GM12878 (cell line): Measurements from ENCODE around the gene TNFRSF1A. TPM values are rescaled to one million over a fixed set of nuclear protein-coding genes. Genes with fewer than 3 reads are reported as not detected.

ENCODE experiments used
- ATAC-seq: fragments of 200-7000 bp; cut with Tn5 transposase; 3 replicates; pipeline ENCODE4 v1.9.1; 2020; ENCODE audit warnings: mild to moderate bottlenecking, moderate library complexity
- BruUV-seq: library from RNA; stranded (reverse); fragments of 400-500 nt; replicated peaks from 2 replicates; lab custom pipeline; 2021; lab: Mats Ljungman, UMichigan
- CTCF ChIA-PET: fragments of 300-600 bp; sonication (Branson Sonifier 250); formaldehyde crosslinking; extraction: SDS; loops from one replicate; lab custom pipeline; 2021; ENCODE audit warnings: inconsistent platforms; lab: Yijun Ruan, JAX
- POLR2A ChIA-PET: fragments of 350-600 bp; formaldehyde crosslinking; extraction: SDS; loops from one replicate; lab custom pipeline; 2021; ENCODE audit warnings: inconsistent platforms; lab: Charles Lee
- RAD21 ChIA-PET: fragments of 300-600 bp; sonication (Branson Sonifier 250); formaldehyde crosslinking; loops from one replicate; lab custom pipeline; 2023; ENCODE audit warnings: antibody characterized with exemption; ENCODE audit not compliant: unreplicated experiment; lab: Charles Lee
- SMC1A ChIA-PET: fragments of 300-600 bp; sonication (Branson Sonifier 250); formaldehyde crosslinking; loops from one replicate; lab custom pipeline; 2023; ENCODE audit not compliant: unreplicated experiment, uncharacterized antibody; lab: Charles Lee
- DNase-seq: peaks from one replicate; pipeline ENCODE4 v3.0.0-alpha.2; 2011; ENCODE audit warnings: low read depth, low spot score
- FAIRE-seq: peaks from 3 replicates; lab custom pipeline; 2011; peaks lifted over from hg19 to GRCh38; lab: Jason Lieb, UNC
- H2AFZ ChIP-seq: 2 replicates; pipeline ENCODE4 v1.6.0; 2011; ENCODE audit warnings: low read depth, low read length, control low read depth; ENCODE audit not compliant: control insufficient read depth
- H3K27ac ChIP-seq: 2 replicates; pipeline ENCODE4 v1.5.1; 2011; ENCODE audit warnings: control low read depth; ENCODE audit not compliant: control insufficient read depth, insufficient read depth
- H3K27me3 ChIP-seq, 2 experiments: replicated peaks in 1 of 2; 2 replicates each; pipeline versions ENCODE4 v1.6.0 to v1.6.1; 2011; ENCODE audit warnings: low read length in 1 of 2; ENCODE audit not compliant: control insufficient read depth in 2 of 2, insufficient read depth in 2 of 2
- H3K36me3 ChIP-seq, 2 experiments: 2 replicates each; pipeline ENCODE4 v1.5.1; 2011; ENCODE audit warnings: low read length in 1 of 2; ENCODE audit not compliant: control insufficient read depth in 2 of 2, insufficient read depth in 2 of 2
- H3K4me1 ChIP-seq: 2 replicates; pipeline ENCODE4 v1.6.1; 2011; ENCODE audit warnings: mild to moderate bottlenecking, low read length, moderate library complexity, mixed read lengths; ENCODE audit not compliant: control insufficient read depth, insufficient read depth
- H3K4me2 ChIP-seq: 2 replicates; pipeline ENCODE4 v1.6.0; 2011; ENCODE audit warnings: control low read depth; ENCODE audit not compliant: control insufficient read depth, insufficient read depth
- H3K4me3 ChIP-seq: fragments of 200-600 bp; sonication (generic); 2 replicates; pipeline ENCODE4 v1.5.1; 2016
- H3K79me2 ChIP-seq: 2 replicates; pipeline ENCODE4 v1.6.0; 2011; ENCODE audit warnings: low read length; ENCODE audit not compliant: control insufficient read depth, insufficient read depth
- H3K9ac ChIP-seq: 2 replicates; pipeline ENCODE4 v1.8.0; 2011; ENCODE audit warnings: low read length, control low read depth, mixed read lengths; ENCODE audit not compliant: control insufficient read depth, insufficient read depth
- H3K9me3 ChIP-seq: replicated peaks from 3 replicates; pipeline ENCODE4 v1.5.1; 2011; ENCODE audit warnings: mild to moderate bottlenecking, low read length; ENCODE audit not compliant: control insufficient read depth, insufficient read depth
- H4K20me1 ChIP-seq: 2 replicates; pipeline ENCODE4 v1.6.0; 2011; ENCODE audit not compliant: control insufficient read depth, insufficient read depth
- E2F4 ChIP-seq: IDR thresholded peaks from 2 replicates; pipeline ENCODE4 v1.6.1; 2012; ENCODE audit warnings: low read depth, low read length, improper control_type of control experiment
- E2F8 ChIP-seq: fragments of 450-650 bp; IDR thresholded peaks from 2 replicates; pipeline ENCODE4 v1.6.1; 2018; ENCODE audit warnings: mild to moderate bottlenecking, low read depth, moderate library complexity; ENCODE audit not compliant: partially characterized antibody
- GABPA ChIP-seq: IDR thresholded peaks from 2 replicates; pipeline ENCODE4 v1.6.1; 2014; ENCODE audit warnings: antibody characterized with exemption, low read depth, mild to moderate bottlenecking, inconsistent platforms
- KDM1A ChIP-seq: fragments of 200-600 bp; sonication (generic); IDR thresholded peaks from 2 replicates; pipeline ENCODE4 v1.6.1; 2016; ENCODE audit warnings: borderline replicate concordance
- POU2F2 ChIP-seq: IDR thresholded peaks from 3 replicates; pipeline ENCODE4 v1.6.1; 2011; ENCODE audit warnings: low read depth, mild to moderate bottlenecking, low read length, borderline replicate concordance
- RAD51 ChIP-seq: fragments of 450-650 bp; IDR thresholded peaks from 2 replicates; pipeline ENCODE4 v1.6.1; 2016; ENCODE audit warnings: moderate library complexity, mild to moderate bottlenecking, inconsistent platforms
- RBBP5 ChIP-seq: fragments of 200-600 bp; sonication (generic); conservative IDR thresholded peaks from 2 replicates; pipeline ENCODE4 v1.6.1; 2016
- SIN3A ChIP-seq: IDR thresholded peaks from 2 replicates; pipeline ENCODE4 v1.6.1; 2012; ENCODE audit warnings: low read depth, low read length, improper control_type of control experiment
- SREBF2 ChIP-seq: IDR thresholded peaks from 2 replicates; pipeline ENCODE4 v1.6.1; 2012; ENCODE audit warnings: mild to moderate bottlenecking, low read length
- TCF3 ChIP-seq: IDR thresholded peaks from 2 replicates; pipeline ENCODE4 v1.6.1; 2012; ENCODE audit warnings: low read depth, mild to moderate bottlenecking, low read length, borderline replicate concordance; ENCODE audit not compliant: insufficient read depth
- ZNF24 ChIP-seq: fragments of 450-650 bp; IDR thresholded peaks from 2 replicates; pipeline ENCODE4 v1.6.1; 2017; ENCODE audit warnings: antibody characterized with exemption, mild to moderate bottlenecking
- WGBS: methylation state at CpG from one replicate; pipeline ENCODE4 v1.1.6; 2016; ENCODE audit warnings: low lambda C conversion rate; ENCODE audit not compliant: insufficient replicate concordance, insufficient coverage; ENCODE audit errors: missing lambda C conversion rate; 5-methylcytosine and 5-hydroxymethylcytosine counted together
- in situ Hi-C: fragments of 300-500 bp; cut with MboI; formaldehyde crosslinking; loops from 9 replicates; pipeline ENCODE4 v1.14.3; 2018; ENCODE audit warnings: mixed read lengths
- intact Hi-C: fragments of 100-400 bp; cut with micrococcal nuclease; formaldehyde crosslinking; loops from one replicate; pipeline ENCODE4 v1.14.2; 2022; ENCODE audit not compliant: unreplicated experiment
- polyA plus RNA-seq, 11 experiments: library from polyadenylated mRNA; depleted of rRNA in 4 of 11; unstranded in 6 of 11; stranded (reverse) in 5 of 11; fragments of >200 nt; fragmentation: Nextera tagmentation in 4 of 11; fragmentation: Illumina TruSeq in 1 of 11; extraction: Ambion mirVana in 4 of 11; extraction: Trizol in 1 of 11; gene quantifications; 1 replicate in 1 of 11; 2 replicates in 10 of 11; pipeline versions ENCODE4 v1.2.1 to v1.2.3, GENCODE V29; 2011 to 2016; ENCODE audit warnings: inconsistent platforms in 2 of 11, missing spikeins in 2 of 11, low read depth in 1 of 11
- total RNA-seq, 4 experiments: library from RNA; depleted of rRNA in 3 of 4; stranded (reverse); fragments of >200 nt in 3 of 4; fragmentation: Illumina TruSeq in 1 of 4; extraction: Trizol in 1 of 4; gene quantifications; 2 replicates each; pipeline versions ENCODE4 v1.2.1 to v1.2.3, GENCODE V29; 2013 to 2021

Gene TNFRSF1A
- total and polyA plus RNA-seq, 10 of the 15 experiments (the other 5 are each of a cell fraction or from before 2014, with no cell fraction given): 0.24 to 16.5 (median 13.0) TPM

- ChIA-PET RAD21 (no interaction called here), SMC1A (interaction anchor here (0.8 kb wide), 1 partner anchor 13 kb away, joined by 3 read pairs; no protein-coding TSS in a partner anchor), CTCF (no interaction called here), POLR2A (no interaction called here)
- in situ Hi-C loops (no loop called here), intact Hi-C loops (no loop called here)
- Histone ChIP-seq H3K4me2 (no peak overlapping the region), H3K27me3 (peaks cover 3 to 7% of the 10 kb centered on the region in 2 experiments; a peak in 3 of 4 replicates), H3K79me2 (no peaks in the 10 kb centered on the region), H3K4me3 (no peak overlapping the region), H3K27ac (no peak overlapping the region), H2AFZ (peak overlapping the region; percentile 4; the same call in 1 of the 2 replicates), H3K36me3 (no peaks in the 10 kb centered on the region), H3K4me1 (no peaks in the 10 kb centered on the region; the same call in 1 of the 2 replicates), H4K20me1 (no peaks in the 10 kb centered on the region), H3K9me3 (no peaks in the 10 kb centered on the region; the same call in 2 of the 3 replicates), H3K9ac (no peak overlapping the region)
- ATAC-seq (peak; percentile 37; the same call in 2 of the 3 replicates), FAIRE-seq (no peak), DNase-seq (no peak)
- 20% methylated on average over 18 of the region's 19 CpGs for WGBS
- no TSS peak for BruUV-seq
- TF ChIP-seq SIN3A (no peak), KDM1A (no peak)
Measured at GRCh38 chr12:6347367-6348338, 5.8 kb upstream of the TNFRSF1A start.

DNA sequence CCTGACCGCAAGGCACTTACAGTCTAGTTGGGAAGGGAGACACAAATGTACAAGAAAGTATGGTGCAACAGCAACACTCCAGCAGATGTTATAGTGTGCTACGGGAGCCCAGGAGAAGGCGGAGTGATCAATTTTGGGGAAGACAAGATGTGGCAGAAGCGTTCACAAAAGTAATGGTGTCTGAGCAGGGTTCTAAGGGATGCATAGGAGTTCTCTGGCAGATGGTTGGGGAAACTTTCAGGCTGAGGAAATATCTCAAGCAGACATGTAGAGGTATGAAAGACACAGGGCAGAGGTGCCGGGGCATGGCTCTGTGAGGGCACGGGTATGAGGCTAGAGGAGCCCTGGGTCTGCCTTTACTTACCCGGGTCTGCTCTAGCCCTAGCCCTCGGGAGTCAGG lies 5.1 kb upstream of the TNFRSF1A start:
- FAIRE-seq (no peak), ATAC-seq (peak; percentile 17; the same call in 1 of the 3 replicates), DNase-seq (no peak)
- peaks cover 3 to 7% of the 10 kb centered on the region in 2 experiments; a peak in 3 of 4 replicates for H3K27me3 ChIP-seq
- H3K4me1 ChIP-seq: peaks cover 6% of the 10 kb centered on the region
- H3K79me2 ChIP-seq: peaks cover 3% of the 10 kb centered on the region
- no peak overlapping the region for H2AFZ ChIP-seq
- BruUV-seq: no TSS peak
- H3K27ac ChIP-seq: no peak overlapping the region
- SMC1A ChIA-PET: no interaction called here
- RAD21 ChIA-PET: interaction anchor here (1.3 kb wide), 1 partner anchor 24 kb away, joined by 3 read pairs; no protein-coding TSS in a partner anchor
- POLR2A ChIA-PET: no interaction called here
- no peaks in the 10 kb centered on the region for H3K36me3 ChIP-seq
- in situ Hi-C loops: no loop called here
- intact Hi-C loops: no loop called here
- no peaks in the 10 kb centered on the region; the same call in 2 of the 3 replicates for H3K9me3 ChIP-seq
- no peaks in the 10 kb centered on the region for H4K20me1 ChIP-seq
- WGBS: 58% methylated on average over 8 of the region's 8 CpGs
- CTCF ChIA-PET: no interaction called here
- H3K9ac ChIP-seq: no peak overlapping the region
- H3K4me3 ChIP-seq: no peak overlapping the region
- H3K4me2 ChIP-seq: no peak overlapping the region
- TF ChIP-seq E2F4 (no peak), GABPA (no peak), POU2F2 (no peak), SREBF2 (no peak), RAD51 (no peak), TCF3 (no peak), SIN3A (no peak), ZNF24 (no peak), RBBP5 (no peak), E2F8 (no peak)
